Caco-2 (cell line): Measurements from ENCODE around the gene SLC45A2. TPM values are rescaled to one million over a fixed set of nuclear protein-coding genes. Genes with fewer than 3 reads are reported as not detected.

ENCODE experiments used
- BruUV-seq: library from RNA; stranded (reverse); fragments of 400-500 nt; replicated peaks from 2 replicates; lab custom pipeline; 2021; lab: Mats Ljungman, UMichigan
- CTCF ChIA-PET: fragments of 300-600 bp; sonication (Branson Sonifier 250); formaldehyde crosslinking; loops from one replicate; lab custom pipeline; 2022; ENCODE audit warnings: antibody characterized with exemption; lab: Charles Lee
- POLR2A ChIA-PET: fragments of 300-600 bp; sonication (Branson Sonifier 250); formaldehyde crosslinking; loops from one replicate; lab custom pipeline; 2022; ENCODE audit warnings: antibody characterized with exemption; lab: Charles Lee
- DNase-seq, 2 experiments: peaks; one replicate each; pipeline versions ENCODE4 v3.0.0 to v3.0.0-alpha.2; 2020 to 2022
- H3K27me3 ChIP-seq: replicated peaks from 2 replicates; pipeline ENCODE4 v1.6.0; 2011; ENCODE audit warnings: low read length; ENCODE audit not compliant: control insufficient read depth, insufficient read depth
- H3K36me3 ChIP-seq: 2 replicates; pipeline ENCODE4 v1.5.1; 2011; ENCODE audit warnings: low read length; ENCODE audit not compliant: control insufficient read depth, insufficient read depth
- H3K4me1 ChIP-seq: fragments of 250-450 bp; sonication (Bioruptor Pico); 2 replicates; pipeline ENCODE4 v1.5.1; 2020; ENCODE audit warnings: mild to moderate bottlenecking
- H3K4me3 ChIP-seq: 2 replicates; pipeline ENCODE4 v1.5.1; 2011; ENCODE audit warnings: low read depth, mild to moderate bottlenecking, control low read depth, low read length
- H3K9me3 ChIP-seq: fragments of 250-450 bp; sonication (Bioruptor Pico); 2 replicates; pipeline ENCODE4 v1.5.1; 2020; ENCODE audit warnings: mild to moderate bottlenecking, moderate library complexity
- H3K27ac Mint-ChIP-seq: one replicate; pipeline ENCODE4 v1.8.0; 2022; ENCODE audit warnings: mixed read lengths; ENCODE audit not compliant: unreplicated experiment
- H3K27me3 Mint-ChIP-seq: one replicate; pipeline ENCODE4 v1.8.0; 2022; ENCODE audit warnings: mixed read lengths; ENCODE audit not compliant: insufficient read depth, unreplicated experiment
- H3K36me3 Mint-ChIP-seq: one replicate; pipeline ENCODE4 v1.8.0; 2022; ENCODE audit warnings: mild to moderate bottlenecking, mixed read lengths; ENCODE audit not compliant: insufficient read depth, unreplicated experiment
- H3K4me1 Mint-ChIP-seq: one replicate; pipeline ENCODE4 v1.8.0; 2022; ENCODE audit warnings: low read depth, mixed read lengths; ENCODE audit not compliant: unreplicated experiment
- H3K4me3 Mint-ChIP-seq: one replicate; pipeline ENCODE4 v1.8.0; 2022; ENCODE audit warnings: mild to moderate bottlenecking, moderate library complexity, mixed read lengths; ENCODE audit not compliant: unreplicated experiment
- H3K9me3 Mint-ChIP-seq: one replicate; pipeline ENCODE4 v1.8.0; 2022; ENCODE audit warnings: mixed read lengths; ENCODE audit not compliant: unreplicated experiment
- intact Hi-C: fragments of 100-400 bp; cut with micrococcal nuclease; formaldehyde crosslinking; loops from one replicate; pipeline ENCODE4 v1.10.0; 2022; ENCODE audit not compliant: unreplicated experiment
- total RNA-seq: library from RNA; stranded (reverse); gene quantifications from 2 replicates; pipeline ENCODE4 v1.2.3, GENCODE V29; 2022
- TF ChIP-seq, protein P1 (sequence below), 2 experiments: fragments of 200-600 bp in 1 of 2; IDR thresholded peaks; 1 replicate in 1 of 2; 2 replicates in 1 of 2; pipeline versions ENCODE4 v1.5.1 to v1.8.0; 2011 to 2022; ENCODE audit warnings: antibody characterized with exemption in 1 of 2, control low read depth in 1 of 2, inconsistent platforms in 1 of 2, low read depth in 1 of 2, low read length in 1 of 2, mild to moderate bottlenecking in 1 of 2, moderate library complexity in 1 of 2; ENCODE audit not compliant: insufficient read depth in 1 of 2, severe bottlenecking in 1 of 2, unreplicated experiment in 1 of 2

Gene SLC45A2
- total RNA-seq, 1 experiment from 2014 or later = 0.91 TPM

DNA sequence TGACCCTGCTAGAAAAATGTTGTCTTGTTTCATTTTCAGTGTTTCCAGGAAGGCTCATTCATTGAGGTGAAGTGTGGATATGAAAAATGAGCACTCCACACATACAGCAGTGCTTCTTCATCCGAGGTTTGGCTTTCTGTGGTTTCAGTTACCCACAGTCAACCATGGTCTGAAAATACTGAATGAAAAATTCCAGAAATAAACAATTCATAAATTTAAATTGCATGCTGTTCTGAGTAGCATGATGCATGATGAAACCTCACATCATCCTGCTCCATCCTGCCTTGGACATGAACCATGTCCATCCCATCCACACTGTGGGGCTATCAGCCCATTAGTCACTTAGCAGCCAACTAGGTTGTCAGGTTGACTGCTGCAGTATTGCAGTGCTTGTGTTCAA, 10.4 kb upstream of the SLC45A2 start:
- H3K27me3 ChIP-seq = no peaks in the 10 kb centered on the region
- 0 out of 2 replicates have a peak, but pooled peaks cover 4% of the 10 kb centered on the region for H3K4me1 ChIP-seq
- Mint-ChIP-seq H3K27me3 (no peaks in the 10 kb centered on the region), H3K27ac (no peak overlapping the region), H3K36me3 (peaks cover 89% of the 10 kb centered on the region), H3K9me3 (no peaks in the 10 kb centered on the region), H3K4me3 (no peak overlapping the region), H3K4me1 (peaks cover 6% of the 10 kb centered on the region)
- no peak for DNase-seq
- TF ChIP-seq, protein P1, sequence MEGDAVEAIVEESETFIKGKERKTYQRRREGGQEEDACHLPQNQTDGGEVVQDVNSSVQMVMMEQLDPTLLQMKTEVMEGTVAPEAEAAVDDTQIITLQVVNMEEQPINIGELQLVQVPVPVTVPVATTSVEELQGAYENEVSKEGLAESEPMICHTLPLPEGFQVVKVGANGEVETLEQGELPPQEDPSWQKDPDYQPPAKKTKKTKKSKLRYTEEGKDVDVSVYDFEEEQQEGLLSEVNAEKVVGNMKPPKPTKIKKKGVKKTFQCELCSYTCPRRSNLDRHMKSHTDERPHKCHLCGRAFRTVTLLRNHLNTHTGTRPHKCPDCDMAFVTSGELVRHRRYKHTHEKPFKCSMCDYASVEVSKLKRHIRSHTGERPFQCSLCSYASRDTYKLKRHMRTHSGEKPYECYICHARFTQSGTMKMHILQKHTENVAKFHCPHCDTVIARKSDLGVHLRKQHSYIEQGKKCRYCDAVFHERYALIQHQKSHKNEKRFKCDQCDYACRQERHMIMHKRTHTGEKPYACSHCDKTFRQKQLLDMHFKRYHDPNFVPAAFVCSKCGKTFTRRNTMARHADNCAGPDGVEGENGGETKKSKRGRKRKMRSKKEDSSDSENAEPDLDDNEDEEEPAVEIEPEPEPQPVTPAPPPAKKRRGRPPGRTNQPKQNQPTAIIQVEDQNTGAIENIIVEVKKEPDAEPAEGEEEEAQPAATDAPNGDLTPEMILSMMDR (IDR thresholded peaks at IDR 0.05; ENCODE audit: insufficient read depth in 1 of 2, low read depth in 1 of 2, low read length in 1 of 2, severe bottlenecking in 1 of 2, unreplicated experiment in 1 of 2) = no peak
- H3K9me3 ChIP-seq = no peaks in the 10 kb centered on the region
- ChIA-PET CTCF (no interaction called here), POLR2A (no interaction called here)
- no TSS peak for BruUV-seq
- H3K4me3 ChIP-seq = no peak overlapping the region
- peaks cover 9% of the 10 kb centered on the region for H3K36me3 ChIP-seq
- intact Hi-C loops = no loop called here

DNA sequence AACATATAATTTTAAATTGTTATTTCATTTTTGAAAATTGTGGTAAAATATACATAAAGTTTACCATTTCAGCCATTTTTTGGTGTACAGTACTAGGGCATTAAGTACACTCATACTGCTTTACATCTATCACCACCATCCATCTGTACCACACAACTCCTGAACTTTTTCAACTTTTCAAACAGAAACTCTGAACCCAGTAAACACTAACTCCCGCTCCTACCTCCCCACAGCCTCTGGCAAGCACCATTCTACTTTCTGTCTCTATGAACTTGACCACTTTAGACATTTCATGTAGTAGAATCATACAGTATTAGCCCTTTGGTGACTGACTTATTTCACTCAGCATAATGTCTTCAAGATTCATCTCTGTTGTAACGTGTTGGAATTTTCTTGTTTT, 8.4 kb upstream of the SLC45A2 start:
- ChIA-PET CTCF (no interaction called here), POLR2A (no interaction called here)
- Mint-ChIP-seq H3K4me1 (peaks cover 6% of the 10 kb centered on the region), H3K4me3 (no peak overlapping the region), H3K9me3 (no peaks in the 10 kb centered on the region), H3K27me3 (no peaks in the 10 kb centered on the region), H3K36me3 (peaks cover 87% of the 10 kb centered on the region), H3K27ac (no peak overlapping the region)
- intact Hi-C loops = no loop called here
- Histone ChIP-seq H3K9me3 (no peaks in the 10 kb centered on the region), H3K36me3 (peaks cover 12% of the 10 kb centered on the region), H3K4me3 (no peak overlapping the region), H3K4me1 (no peaks in the 10 kb centered on the region), H3K27me3 (no peaks in the 10 kb centered on the region)
- DNase-seq = no peak
- BruUV-seq = no TSS peak
- TF ChIP-seq, protein P1 (IDR thresholded peaks at IDR 0.05; ENCODE audit: insufficient read depth in 1 of 2, low read depth in 1 of 2, low read length in 1 of 2, severe bottlenecking in 1 of 2, unreplicated experiment in 1 of 2) = no peak

DNA sequence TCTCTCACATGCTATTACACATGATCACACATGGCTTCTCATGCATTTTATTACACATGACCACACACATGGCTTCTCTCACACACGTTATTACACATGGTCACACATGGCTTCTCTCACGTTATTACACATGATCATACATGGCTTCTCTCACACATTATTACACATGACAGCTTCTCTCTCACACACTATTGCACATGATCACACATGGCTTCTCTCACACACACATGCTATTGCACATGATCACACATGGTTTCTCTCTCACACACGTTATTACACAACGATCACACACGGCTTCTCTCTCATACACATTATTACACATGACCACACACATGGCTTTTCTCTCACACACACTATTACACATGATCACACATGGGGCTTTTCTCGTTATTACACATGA, 954 bp upstream of the SLC45A2 start:
- Mint-ChIP-seq H3K4me3 (no peak overlapping the region), H3K9me3 (no peaks in the 10 kb centered on the region), H3K4me1 (no peaks in the 10 kb centered on the region), H3K36me3 (peaks cover 29% of the 10 kb centered on the region), H3K27me3 (no peaks in the 10 kb centered on the region), H3K27ac (no peak overlapping the region)
- intact Hi-C loops = no loop called here
- H3K4me3 ChIP-seq = no peak overlapping the region
- TF ChIP-seq, protein P1 (IDR thresholded peaks at IDR 0.05; ENCODE audit: insufficient read depth in 1 of 2, low read depth in 1 of 2, low read length in 1 of 2, severe bottlenecking in 1 of 2, unreplicated experiment in 1 of 2) = no peak
- DNase-seq = no peak
- POLR2A ChIA-PET = no interaction called here
- H3K36me3 ChIP-seq = peaks cover 15% of the 10 kb centered on the region
- CTCF ChIA-PET = no interaction called here
- H3K4me1 ChIP-seq = peaks cover 13% of the 10 kb centered on the region
- no TSS peak for BruUV-seq
- H3K27me3 ChIP-seq = no peaks in the 10 kb centered on the region
- H3K9me3 ChIP-seq = no peaks in the 10 kb centered on the region
